Measurements from ENCODE around the gene SH3D19. TPM values are rescaled to one million over a fixed set of nuclear protein-coding genes. Genes with fewer than 3 reads are reported as not detected.
A peak's percentile ranks its signal among the peaks of the same experiment; 100 is the strongest.

Gene SH3D19
- total RNA-seq, 1 donor from 2014 or later: 86.6 TPM

DNA sequence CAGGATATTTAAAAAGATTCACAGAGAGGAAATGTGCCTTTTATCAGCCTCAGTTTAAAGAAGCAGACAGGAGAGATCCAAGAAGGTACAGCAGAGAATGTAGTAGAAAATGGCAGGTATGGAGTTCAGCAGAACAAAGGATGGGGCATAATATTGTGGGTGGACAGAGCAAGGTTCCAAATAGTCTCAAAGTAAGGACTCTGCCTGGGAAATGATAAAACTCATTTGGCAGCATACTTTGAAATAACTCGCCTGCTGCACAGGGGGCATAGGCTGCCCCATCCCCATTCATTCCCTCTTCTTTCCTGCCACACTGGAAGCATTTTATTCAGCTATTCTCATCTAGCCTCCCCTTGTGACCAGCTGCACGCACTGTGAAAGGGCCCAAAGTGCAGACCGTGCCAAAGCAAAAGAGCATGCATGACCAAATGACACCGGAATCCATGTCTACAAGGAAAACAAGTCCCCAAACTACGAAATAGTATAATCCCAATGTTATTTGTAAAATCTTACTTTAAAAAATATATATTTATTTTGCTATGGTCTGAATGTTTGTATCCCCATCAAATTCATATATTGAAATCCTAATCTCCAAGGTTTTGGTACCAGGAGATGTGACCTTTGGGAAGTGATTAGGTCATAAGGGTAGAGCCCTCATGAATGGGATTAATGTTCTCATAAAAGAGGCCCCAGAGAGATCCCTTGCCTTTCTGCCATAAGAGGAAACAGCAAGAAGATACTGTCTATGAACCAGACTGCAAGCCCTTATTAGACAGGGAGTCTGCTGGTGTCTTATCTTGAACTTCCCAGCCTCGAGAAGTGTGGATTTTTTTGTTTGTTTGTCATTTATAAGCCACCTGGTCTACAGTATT lies 125.8 kb downstream of the SH3D19 start:
- TF ChIP-seq, protein P1, sequence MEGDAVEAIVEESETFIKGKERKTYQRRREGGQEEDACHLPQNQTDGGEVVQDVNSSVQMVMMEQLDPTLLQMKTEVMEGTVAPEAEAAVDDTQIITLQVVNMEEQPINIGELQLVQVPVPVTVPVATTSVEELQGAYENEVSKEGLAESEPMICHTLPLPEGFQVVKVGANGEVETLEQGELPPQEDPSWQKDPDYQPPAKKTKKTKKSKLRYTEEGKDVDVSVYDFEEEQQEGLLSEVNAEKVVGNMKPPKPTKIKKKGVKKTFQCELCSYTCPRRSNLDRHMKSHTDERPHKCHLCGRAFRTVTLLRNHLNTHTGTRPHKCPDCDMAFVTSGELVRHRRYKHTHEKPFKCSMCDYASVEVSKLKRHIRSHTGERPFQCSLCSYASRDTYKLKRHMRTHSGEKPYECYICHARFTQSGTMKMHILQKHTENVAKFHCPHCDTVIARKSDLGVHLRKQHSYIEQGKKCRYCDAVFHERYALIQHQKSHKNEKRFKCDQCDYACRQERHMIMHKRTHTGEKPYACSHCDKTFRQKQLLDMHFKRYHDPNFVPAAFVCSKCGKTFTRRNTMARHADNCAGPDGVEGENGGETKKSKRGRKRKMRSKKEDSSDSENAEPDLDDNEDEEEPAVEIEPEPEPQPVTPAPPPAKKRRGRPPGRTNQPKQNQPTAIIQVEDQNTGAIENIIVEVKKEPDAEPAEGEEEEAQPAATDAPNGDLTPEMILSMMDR (IDR thresholded peaks at IDR 0.05): no peak
- H3K27ac ChIP-seq: peak overlapping the region; percentile 60
- H3K36me3 ChIP-seq: no peaks in the 10 kb centered on the region
- H3K9me3 ChIP-seq: no peaks in the 10 kb centered on the region
- intact Hi-C loops (cut with DNase I): no loop called here
- DNase-seq (no peak), ATAC-seq (no peak)
- no peaks in the 10 kb centered on the region for H3K27me3 ChIP-seq (ENCODE audit: low read depth)
- peaks cover 76% of the 10 kb centered on the region for H3K4me1 ChIP-seq
- no peak overlapping the region for H3K4me3 ChIP-seq

DNA sequence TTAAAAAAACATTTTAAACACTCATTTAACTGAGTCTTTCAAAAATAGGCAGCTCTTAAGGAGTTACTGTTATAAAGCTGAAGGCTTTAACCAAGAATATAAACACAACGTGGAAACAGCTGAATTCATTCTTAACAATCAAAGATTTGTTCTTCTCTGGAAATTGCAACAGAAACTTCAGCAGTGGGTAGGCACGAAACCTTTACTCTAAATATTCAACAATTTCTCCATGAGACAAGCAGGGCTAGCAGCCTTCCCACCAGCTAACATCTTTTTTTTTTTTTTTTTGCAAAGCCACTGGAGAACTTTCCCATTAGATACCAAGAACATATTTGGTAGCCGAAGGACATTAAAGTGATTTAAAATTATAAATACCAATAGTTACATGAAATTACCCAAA lies 126.7 kb downstream of the SH3D19 start:
- H3K9me3 ChIP-seq: no peaks in the 10 kb centered on the region
- peaks cover 74% of the 10 kb centered on the region for H3K4me1 ChIP-seq
- H3K27ac ChIP-seq: peak overlapping the region; percentile 60
- no peak overlapping the region for H3K4me3 ChIP-seq
- no peak for DNase-seq
- TF ChIP-seq, protein P1 (IDR thresholded peaks at IDR 0.05): no peak
- H3K36me3 ChIP-seq: no peaks in the 10 kb centered on the region
- intact Hi-C loops (cut with DNase I): no loop called here
- ATAC-seq: no peak
- no peaks in the 10 kb centered on the region for H3K27me3 ChIP-seq (ENCODE audit: low read depth)

DNA sequence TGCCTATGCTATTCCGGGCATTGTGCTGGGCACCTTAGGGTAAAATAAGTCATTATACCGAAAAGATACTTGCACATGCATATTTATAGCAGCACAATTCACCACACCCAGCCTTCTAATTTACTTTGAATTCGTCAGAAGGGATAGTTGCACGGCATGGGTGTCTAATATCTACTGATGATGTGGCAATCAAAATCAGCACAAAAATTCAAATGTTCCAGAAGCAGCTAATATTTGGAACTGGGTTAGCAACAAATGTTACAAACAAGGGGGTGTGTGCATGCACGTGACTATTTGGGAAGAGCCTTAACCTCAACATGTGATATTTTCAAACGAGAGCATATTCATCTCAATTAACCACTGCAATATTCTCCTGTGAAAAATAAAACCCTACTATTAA lies 128.2 kb downstream of the SH3D19 start:
- H3K27me3 ChIP-seq (ENCODE audit: low read depth): no peaks in the 10 kb centered on the region
- TF ChIP-seq, protein P1 (IDR thresholded peaks at IDR 0.05): no peak
- H3K36me3 ChIP-seq: no peaks in the 10 kb centered on the region
- peaks cover 60% of the 10 kb centered on the region for H3K4me1 ChIP-seq
- no peak overlapping the region for H3K4me3 ChIP-seq
- H3K27ac ChIP-seq: peak overlapping the region; percentile 69
- H3K9me3 ChIP-seq: no peaks in the 10 kb centered on the region
- intact Hi-C loops (cut with DNase I): no loop called here
- peak in 1 of 2 donors; percentile 41 for ATAC-seq
- no peak for DNase-seq

DNA sequence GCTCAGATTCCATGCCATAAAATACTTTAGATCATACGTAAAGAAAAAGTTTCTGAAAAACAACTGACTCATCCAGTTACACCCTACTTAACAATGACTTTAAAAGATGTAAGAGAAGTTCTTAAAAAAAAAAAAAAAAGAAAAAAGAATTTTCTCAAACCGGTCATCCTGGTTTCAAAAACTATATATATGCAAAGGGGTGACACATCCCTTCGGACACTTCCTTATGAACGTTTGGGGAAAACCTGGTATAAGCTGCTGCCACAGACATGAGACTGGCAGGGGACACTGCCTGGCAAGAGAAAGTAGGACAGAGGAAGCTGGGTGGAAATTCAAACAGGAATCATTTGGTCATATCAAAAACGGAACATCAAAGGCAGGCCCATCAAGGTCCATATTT lies 129.6 kb downstream of the SH3D19 start:
- Histone ChIP-seq H3K9me3 (no peaks in the 10 kb centered on the region), H3K4me3 (no peak overlapping the region), H3K4me1 (peaks cover 47% of the 10 kb centered on the region), H3K27me3 (ENCODE audit: low read depth) (no peaks in the 10 kb centered on the region), H3K27ac (peak overlapping the region; percentile 69), H3K36me3 (no peaks in the 10 kb centered on the region)
- ATAC-seq: peak; percentile 39 to 49
- TF ChIP-seq, protein P1 (IDR thresholded peaks at IDR 0.05): no peak
- DNase-seq: no peak
- intact Hi-C loops (cut with DNase I): no loop called here

DNA sequence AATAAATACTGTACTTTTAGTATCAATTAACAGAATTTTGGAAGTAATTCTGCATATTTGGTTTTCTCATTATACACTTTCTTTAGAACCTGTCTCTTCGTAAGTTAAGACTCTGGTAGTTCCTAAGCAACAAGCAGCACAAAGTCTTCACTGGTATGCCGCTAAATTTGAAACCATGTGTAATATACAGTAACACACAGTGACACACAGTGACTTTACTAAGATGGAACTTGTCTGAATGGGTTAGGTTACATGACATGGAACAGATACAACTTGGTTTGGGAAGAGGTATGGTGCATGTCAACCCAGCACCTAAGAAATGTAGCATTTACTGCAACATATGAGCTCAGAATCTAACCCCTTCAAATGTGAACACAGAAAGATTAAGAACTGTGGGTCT lies 132.0 kb downstream of the SH3D19 start:
- no peak for DNase-seq
- TF ChIP-seq, protein P1 (IDR thresholded peaks at IDR 0.05): no peak
- ATAC-seq: no peak
- no peaks in the 10 kb centered on the region for H3K36me3 ChIP-seq
- no peaks in the 10 kb centered on the region for H3K9me3 ChIP-seq
- H3K27me3 ChIP-seq (ENCODE audit: low read depth): no peaks in the 10 kb centered on the region
- H3K27ac ChIP-seq: no peak overlapping the region
- peaks cover 28% of the 10 kb centered on the region for H3K4me1 ChIP-seq
- no peak overlapping the region for H3K4me3 ChIP-seq
- intact Hi-C loops (cut with DNase I): no loop called here
